K562 (cell line): ENCODE measurements around the gene GARIN1A. TPM values are rescaled to one million over a fixed set of nuclear protein-coding genes. Genes with fewer than 3 reads are reported as not detected.

ENCODE experiments used
- ATAC-seq: fragments of 200-7000 bp; cut with Tn5 transposase; 3 replicates; pipeline ENCODE4 v1.9.1; 2020; ENCODE audit warnings: moderate library complexity
- BruUV-seq: library from RNA; stranded (reverse); fragments of 400-500 nt; replicated peaks from 2 replicates; lab custom pipeline; 2021; lab: Mats Ljungman, UMichigan
- CTCF ChIA-PET: fragments of 300-600 bp; formaldehyde crosslinking; extraction: SDS; loops from one replicate; lab custom pipeline; 2021; ENCODE audit warnings: low intra/inter-chr PET ratio; lab: Yijun Ruan, JAX
- POLR2A ChIA-PET: fragments of 300-600, 350-650 bp; sonication (Branson Sonifier 250); formaldehyde crosslinking; extraction: SDS; loops from one replicate; lab custom pipeline; 2021; ENCODE audit warnings: antibody characterized with exemption, inconsistent platforms; lab: Yijun Ruan, JAX
- DNase-seq, 4 experiments: peaks; one replicate each; pipeline versions ENCODE4 v3.0.0 to v3.0.0-alpha.2; 2011 to 2018; ENCODE audit warnings: low spot score in 3 of 4, mixed read lengths in 3 of 4; ENCODE audit errors: extremely low read depth in 1 of 4
- FAIRE-seq: peaks from 2 replicates; lab custom pipeline; 2011; peaks lifted over from hg19 to GRCh38; lab: Jason Lieb, UNC
- H2AFZ ChIP-seq: 2 replicates; pipeline ENCODE4 v1.6.0; 2011; ENCODE audit warnings: low read depth, low read length, control low read depth, inconsistent platforms
- H3K27ac ChIP-seq: fragments of 200-600 bp; 3 replicates; pipeline ENCODE4 v1.8.0; 2011; ENCODE audit warnings: low read depth, mild to moderate bottlenecking, control low read depth, inconsistent platforms, low read length, moderate library complexity, mixed read lengths; ENCODE audit errors: extremely low read depth
- H3K27me3 ChIP-seq, 2 experiments: fragments of 300-600 bp in 1 of 2; 2 replicates in 1 of 2; 3 replicates in 1 of 2; pipeline versions ENCODE4 v1.6.0 to v1.8.0; 2011; ENCODE audit warnings: inconsistent platforms in 2 of 2, low read length in 2 of 2, mild to moderate bottlenecking in 1 of 2, mixed read lengths in 1 of 2, moderate library complexity in 1 of 2; ENCODE audit not compliant: control insufficient read depth in 2 of 2, insufficient read depth in 2 of 2
- H3K36me3 ChIP-seq: fragments of 300-600 bp; 3 replicates; pipeline ENCODE4 v1.8.0; 2011; ENCODE audit warnings: mild to moderate bottlenecking, low read length, inconsistent platforms; ENCODE audit not compliant: control insufficient read depth, insufficient read depth
- H3K4me1 ChIP-seq, 2 experiments: fragments of 200-600 bp in 1 of 2; replicated peaks in 1 of 2; 2 replicates in 1 of 2; 3 replicates in 1 of 2; pipeline versions ENCODE4 v1.5.1 to v1.8.0; 2011; ENCODE audit warnings: inconsistent platforms in 2 of 2, low read length in 2 of 2, mild to moderate bottlenecking in 1 of 2, mixed read lengths in 1 of 2, moderate library complexity in 1 of 2; ENCODE audit not compliant: control insufficient read depth in 2 of 2, insufficient read depth in 2 of 2
- H3K4me2 ChIP-seq: 2 replicates; pipeline ENCODE4 v1.6.1; 2011; ENCODE audit warnings: low read length, control low read depth, inconsistent platforms, mixed read lengths; ENCODE audit not compliant: insufficient read depth
- H3K4me3 ChIP-seq: fragments of 200-600 bp; sonication (generic), shearing (Covaris generic); 2 replicates; pipeline ENCODE4 v1.5.1; 2016; ENCODE audit warnings: control low read depth, inconsistent platforms
- H3K79me2 ChIP-seq: fragments of 200-600 bp; 3 replicates; pipeline ENCODE4 v1.8.0; 2011; ENCODE audit warnings: low read length, inconsistent platforms; ENCODE audit not compliant: control insufficient read depth, insufficient read depth
- H3K9ac ChIP-seq, 2 experiments: 2 replicates each; pipeline versions ENCODE4 v1.6.0 to v1.6.1; 2011; ENCODE audit warnings: low read depth in 2 of 2, low read length in 2 of 2, control low read depth in 1 of 2, inconsistent platforms in 1 of 2, mild to moderate bottlenecking in 1 of 2, mixed read lengths in 1 of 2; ENCODE audit not compliant: insufficient read depth in 1 of 2
- H3K9me1 ChIP-seq: one replicate; pipeline ENCODE4 v1.6.0; 2011; ENCODE audit warnings: inconsistent platforms, mild to moderate bottlenecking, low read length, moderate library complexity; ENCODE audit not compliant: control insufficient read depth, insufficient read depth
- H3K9me3 ChIP-seq: replicated peaks from 2 replicates; pipeline ENCODE4 v1.5.1; 2011; ENCODE audit warnings: low read depth, low read length, inconsistent platforms; ENCODE audit not compliant: control insufficient read depth, insufficient read depth
- H4K20me1 ChIP-seq: replicated peaks from 2 replicates; pipeline ENCODE4 v1.6.1; 2011; ENCODE audit warnings: low read length, inconsistent platforms, mixed read lengths; ENCODE audit not compliant: control insufficient read depth, insufficient read depth
- CREBBP ChIP-seq: IDR thresholded peaks from one replicate; pipeline ENCODE4 v1.6.1; 2012; ENCODE audit warnings: low read depth, mild to moderate bottlenecking, control low read depth, inconsistent platforms, low read length
- DIDO1 ChIP-seq: fragments of 450-650 bp; IDR thresholded peaks from 2 replicates; pipeline ENCODE4 v1.6.1; 2016; ENCODE audit warnings: low read depth, missing biosample characterization, missing genetic modification characterization
- ELF1 ChIP-seq: fragments of 200-800 bp; sonication (Bioruptor generic); IDR thresholded peaks from 2 replicates; pipeline ENCODE4 v1.6.1; 2016; ENCODE audit warnings: missing genetic modification characterization, missing compliant biosample characterization
- ELK1 ChIP-seq: sonication (generic); formaldehyde crosslinking; IDR thresholded peaks from 2 replicates; pipeline ENCODE4 v1.8.1; 2022; ENCODE audit warnings: missing genetic modification reagents
- MYBL2 ChIP-seq, 2 experiments: fragments of 450-650 bp in 1 of 2; sonication (generic) in 1 of 2; formaldehyde crosslinking in 1 of 2; IDR thresholded peaks; 2 replicates each; pipeline versions ENCODE4 v1.6.1 to v1.8.1; 2017 to 2022; ENCODE audit warnings: borderline replicate concordance in 1 of 2, inconsistent platforms in 1 of 2, low read depth in 1 of 2, mild to moderate bottlenecking in 1 of 2, missing genetic modification reagents in 1 of 2, moderate library complexity in 1 of 2
- NFATC3 ChIP-seq: fragments of 450-650 bp; IDR thresholded peaks from 2 replicates; pipeline ENCODE4 v1.6.1; 2017; ENCODE audit warnings: mild to moderate bottlenecking
- PML ChIP-seq: IDR thresholded peaks from 2 replicates; pipeline ENCODE4 v1.6.1; 2012; ENCODE audit warnings: low read length, inconsistent platforms
- POLR2A ChIP-seq: fragments of 450-650 bp; conservative IDR thresholded peaks from 2 replicates; pipeline ENCODE4 v1.6.1; 2016
- SOX6 ChIP-seq: fragments of 450-650 bp; IDR thresholded peaks from 2 replicates; pipeline ENCODE4 v1.6.1; 2014; ENCODE audit warnings: mild to moderate bottlenecking
- ZFX ChIP-seq: sonication (generic); formaldehyde crosslinking; IDR thresholded peaks from 2 replicates; pipeline ENCODE4 v1.8.0; 2022; ENCODE audit warnings: mild to moderate bottlenecking, missing genetic modification reagents, moderate library complexity
- ZNF184 ChIP-seq: sonication (generic); formaldehyde crosslinking; IDR thresholded peaks from 2 replicates; pipeline ENCODE4 v1.5.0; 2020; ENCODE audit warnings: missing genetic modification reagents
- ZNF79 ChIP-seq: fragments of 250-450 bp; sonication (Bioruptor Pico); IDR thresholded peaks from 2 replicates; pipeline ENCODE4 v1.4.0; 2020; ENCODE audit warnings: low read depth, mild to moderate bottlenecking, moderate library complexity
- in situ Hi-C: fragments of 300-500 bp; cut with MboI; formaldehyde crosslinking; loops from 4 replicates; pipeline ENCODE4 v1.15.0; 2018; ENCODE audit warnings: inconsistent platforms, mixed read lengths
- intact Hi-C: fragments of 100-400 bp; cut with micrococcal nuclease; formaldehyde crosslinking; loops from 2 replicates; pipeline ENCODE4 v1.14.2; 2022
- polyA plus RNA-seq, 8 experiments: library from polyadenylated mRNA; depleted of rRNA in 4 of 8; stranded (reverse) in 5 of 8; unstranded in 3 of 8; fragments of >200 nt; fragmentation: Nextera tagmentation in 2 of 8; fragmentation: Illumina TruSeq in 1 of 8; extraction: Ambion mirVana in 2 of 8; extraction: Trizol in 1 of 8; gene quantifications; 2 replicates each; pipeline versions ENCODE4 v1.2.1 to v1.2.3, GENCODE V29; 2011 to 2014; ENCODE audit warnings: inconsistent platforms in 1 of 8, missing spikeins in 1 of 8
- total RNA-seq, 7 experiments: library from RNA; depleted of rRNA in 6 of 7; stranded (reverse); fragments of >200 nt in 6 of 7; fragmentation: Illumina TruSeq in 2 of 7; extraction: Trizol in 2 of 7; gene quantifications; 2 replicates each; pipeline versions ENCODE4 v1.2.1 to v1.2.3, GENCODE V29; 2011 to 2021; ENCODE audit warnings: low replicate concordance in 1 of 7
- TF ChIP-seq, protein P1 (sequence below): fragments of 250-450 bp; sonication (Bioruptor Pico); IDR thresholded peaks from 2 replicates; pipeline ENCODE4 v1.4.0; 2020
- TF ChIP-seq, protein P2 (sequence below): fragments of 200-400 bp; formaldehyde crosslinking; IDR thresholded peaks from 2 replicates; pipeline ENCODE4 v1.6.1; 2017; ENCODE audit warnings: mild to moderate bottlenecking, low read depth, low read length, moderate library complexity

Gene GARIN1A
- total and polyA plus RNA-seq, 9 of the 15 experiments (the other 6 are each of a cell fraction or from before 2014, with no cell fraction given): 0.01 to 0.41 (median 0.04) TPM; not detected in 3

DNA sequence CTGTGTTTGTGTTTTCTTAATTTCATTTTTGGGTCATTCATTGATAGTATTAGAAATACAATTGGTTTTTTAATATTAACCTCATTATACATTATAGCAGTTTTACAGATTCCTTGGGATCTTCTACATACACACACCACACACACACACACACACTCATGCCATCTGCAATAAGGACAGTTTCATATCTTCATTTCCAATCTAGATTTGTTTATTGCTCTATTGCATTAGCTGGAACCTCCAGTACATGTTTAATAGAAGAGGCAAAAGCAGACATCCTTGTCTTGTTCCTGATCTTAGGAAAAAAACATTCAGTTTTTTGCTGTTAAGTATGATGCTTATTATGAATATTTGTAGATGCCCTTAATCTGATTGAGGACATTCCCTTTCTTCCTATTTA is 49.3 kb downstream of the GARIN1A start:
- no peak for FAIRE-seq
- TF ChIP-seq ZNF79 (CRISPR knock-in tag) (no peak), NFATC3 (no peak), PML (no peak), DIDO1 (tag) (no peak), ELK1 (no peak), ZFX (CRISPR knock-in tag) (no peak), MYBL2 (IDR thresholded peaks at IDR 0.05; ENCODE audit: low read depth) (no peak), MYBL2 (CRISPR knock-in tag; IDR thresholded peaks at IDR 0.05; ENCODE audit: borderline replicate concordance) (no peak), ZNF184 (CRISPR knock-in tag) (no peak), ELF1 (no peak), SOX6 (no peak), CREBBP (no peak), POLR2A (no peak)
- TF ChIP-seq, protein P1, sequence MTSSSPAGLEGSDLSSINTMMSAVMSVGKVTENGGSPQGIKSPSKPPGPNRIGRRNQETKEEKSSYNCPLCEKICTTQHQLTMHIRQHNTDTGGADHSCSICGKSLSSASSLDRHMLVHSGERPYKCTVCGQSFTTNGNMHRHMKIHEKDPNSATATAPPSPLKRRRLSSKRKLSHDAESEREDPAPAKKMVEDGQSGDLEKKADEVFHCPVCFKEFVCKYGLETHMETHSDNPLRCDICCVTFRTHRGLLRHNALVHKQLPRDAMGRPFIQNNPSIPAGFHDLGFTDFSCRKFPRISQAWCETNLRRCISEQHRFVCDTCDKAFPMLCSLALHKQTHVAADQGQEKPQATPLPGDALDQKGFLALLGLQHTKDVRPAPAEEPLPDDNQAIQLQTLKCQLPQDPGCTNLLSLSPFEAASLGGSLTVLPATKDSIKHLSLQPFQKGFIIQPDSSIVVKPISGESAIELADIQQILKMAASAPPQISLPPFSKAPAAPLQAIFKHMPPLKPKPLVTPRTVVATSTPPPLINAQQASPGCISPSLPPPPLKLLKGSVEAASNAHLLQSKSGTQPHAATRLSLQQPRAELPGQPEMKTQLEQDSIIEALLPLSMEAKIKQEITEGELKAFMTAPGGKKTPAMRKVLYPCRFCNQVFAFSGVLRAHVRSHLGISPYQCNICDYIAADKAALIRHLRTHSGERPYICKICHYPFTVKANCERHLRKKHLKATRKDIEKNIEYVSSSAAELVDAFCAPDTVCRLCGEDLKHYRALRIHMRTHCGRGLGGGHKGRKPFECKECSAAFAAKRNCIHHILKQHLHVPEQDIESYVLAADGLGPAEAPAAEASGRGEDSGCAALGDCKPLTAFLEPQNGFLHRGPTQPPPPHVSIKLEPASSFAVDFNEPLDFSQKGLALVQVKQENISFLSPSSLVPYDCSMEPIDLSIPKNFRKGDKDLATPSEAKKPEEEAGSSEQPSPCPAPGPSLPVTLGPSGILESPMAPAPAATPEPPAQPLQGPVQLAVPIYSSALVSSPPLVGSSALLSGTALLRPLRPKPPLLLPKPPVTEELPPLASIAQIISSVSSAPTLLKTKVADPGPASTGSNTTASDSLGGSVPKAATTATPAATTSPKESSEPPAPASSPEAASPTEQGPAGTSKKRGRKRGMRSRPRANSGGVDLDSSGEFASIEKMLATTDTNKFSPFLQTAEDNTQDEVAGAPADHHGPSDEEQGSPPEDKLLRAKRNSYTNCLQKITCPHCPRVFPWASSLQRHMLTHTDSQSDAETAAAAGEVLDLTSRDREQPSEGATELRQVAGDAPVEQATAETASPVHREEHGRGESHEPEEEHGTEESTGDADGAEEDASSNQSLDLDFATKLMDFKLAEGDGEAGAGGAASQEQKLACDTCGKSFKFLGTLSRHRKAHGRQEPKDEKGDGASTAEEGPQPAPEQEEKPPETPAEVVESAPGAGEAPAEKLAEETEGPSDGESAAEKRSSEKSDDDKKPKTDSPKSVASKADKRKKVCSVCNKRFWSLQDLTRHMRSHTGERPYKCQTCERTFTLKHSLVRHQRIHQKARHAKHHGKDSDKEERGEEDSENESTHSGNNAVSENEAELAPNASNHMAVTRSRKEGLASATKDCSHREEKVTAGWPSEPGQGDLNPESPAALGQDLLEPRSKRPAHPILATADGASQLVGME (CRISPR knock-in tag): no peak
- TF ChIP-seq, protein P2, sequence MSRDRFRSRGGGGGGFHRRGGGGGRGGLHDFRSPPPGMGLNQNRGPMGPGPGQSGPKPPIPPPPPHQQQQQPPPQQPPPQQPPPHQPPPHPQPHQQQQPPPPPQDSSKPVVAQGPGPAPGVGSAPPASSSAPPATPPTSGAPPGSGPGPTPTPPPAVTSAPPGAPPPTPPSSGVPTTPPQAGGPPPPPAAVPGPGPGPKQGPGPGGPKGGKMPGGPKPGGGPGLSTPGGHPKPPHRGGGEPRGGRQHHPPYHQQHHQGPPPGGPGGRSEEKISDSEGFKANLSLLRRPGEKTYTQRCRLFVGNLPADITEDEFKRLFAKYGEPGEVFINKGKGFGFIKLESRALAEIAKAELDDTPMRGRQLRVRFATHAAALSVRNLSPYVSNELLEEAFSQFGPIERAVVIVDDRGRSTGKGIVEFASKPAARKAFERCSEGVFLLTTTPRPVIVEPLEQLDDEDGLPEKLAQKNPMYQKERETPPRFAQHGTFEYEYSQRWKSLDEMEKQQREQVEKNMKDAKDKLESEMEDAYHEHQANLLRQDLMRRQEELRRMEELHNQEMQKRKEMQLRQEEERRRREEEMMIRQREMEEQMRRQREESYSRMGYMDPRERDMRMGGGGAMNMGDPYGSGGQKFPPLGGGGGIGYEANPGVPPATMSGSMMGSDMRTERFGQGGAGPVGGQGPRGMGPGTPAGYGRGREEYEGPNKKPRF: no peak

More for the DNA sequence above, 49.3 kb downstream of the GARIN1A start:
- H3K36me3 ChIP-seq: no peaks in the 10 kb centered on the region
- H3K4me3 ChIP-seq: no peak overlapping the region
- no peak overlapping the region for H3K27ac ChIP-seq
- no peak overlapping the region for H3K4me2 ChIP-seq
- no peaks in the 10 kb centered on the region for H3K9me3 ChIP-seq
- H3K79me2 ChIP-seq: no peaks in the 10 kb centered on the region
- no peak for DNase-seq
- H4K20me1 ChIP-seq: no peaks in the 10 kb centered on the region
- H3K9me1 ChIP-seq: no peaks in the 10 kb centered on the region
- H3K27me3 ChIP-seq: peaks cover 0 to 6% of the 10 kb centered on the region in 2 experiments; a peak in 2 of 5 replicates
- CTCF ChIA-PET: no interaction called here
- 0 out of 5 replicates have a peak, but pooled peaks cover 0 to 2% of the 10 kb centered on the region in 2 experiments for H3K4me1 ChIP-seq
- BruUV-seq: no TSS peak
- in situ Hi-C loops (no loop called here), intact Hi-C loops (no loop called here)
- no peak for ATAC-seq
- H3K9ac ChIP-seq: no peak overlapping the region
- H2AFZ ChIP-seq: no peak overlapping the region
- POLR2A ChIA-PET: interaction anchor here (0.8 to 16.5 kb wide), 3 partner anchors 10 to 18 kb away, joined by 3 to 242 read pairs (median 3); partner anchors contain the start of gene CALU
